Glomerular visceral epithelial cell (primary cell): ENCODE measurements around the gene KCNMB4.
A peak's percentile ranks its signal among the peaks of the same experiment; 100 is the strongest.

Experiments
- DNase-seq: peaks from one replicate; pipeline ENCODE4 v3.0.0-alpha.2; 2016; ENCODE audit errors: extremely low spot score

Gene KCNMB4, protein sequence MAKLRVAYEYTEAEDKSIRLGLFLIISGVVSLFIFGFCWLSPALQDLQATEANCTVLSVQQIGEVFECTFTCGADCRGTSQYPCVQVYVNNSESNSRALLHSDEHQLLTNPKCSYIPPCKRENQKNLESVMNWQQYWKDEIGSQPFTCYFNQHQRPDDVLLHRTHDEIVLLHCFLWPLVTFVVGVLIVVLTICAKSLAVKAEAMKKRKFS

DNA sequence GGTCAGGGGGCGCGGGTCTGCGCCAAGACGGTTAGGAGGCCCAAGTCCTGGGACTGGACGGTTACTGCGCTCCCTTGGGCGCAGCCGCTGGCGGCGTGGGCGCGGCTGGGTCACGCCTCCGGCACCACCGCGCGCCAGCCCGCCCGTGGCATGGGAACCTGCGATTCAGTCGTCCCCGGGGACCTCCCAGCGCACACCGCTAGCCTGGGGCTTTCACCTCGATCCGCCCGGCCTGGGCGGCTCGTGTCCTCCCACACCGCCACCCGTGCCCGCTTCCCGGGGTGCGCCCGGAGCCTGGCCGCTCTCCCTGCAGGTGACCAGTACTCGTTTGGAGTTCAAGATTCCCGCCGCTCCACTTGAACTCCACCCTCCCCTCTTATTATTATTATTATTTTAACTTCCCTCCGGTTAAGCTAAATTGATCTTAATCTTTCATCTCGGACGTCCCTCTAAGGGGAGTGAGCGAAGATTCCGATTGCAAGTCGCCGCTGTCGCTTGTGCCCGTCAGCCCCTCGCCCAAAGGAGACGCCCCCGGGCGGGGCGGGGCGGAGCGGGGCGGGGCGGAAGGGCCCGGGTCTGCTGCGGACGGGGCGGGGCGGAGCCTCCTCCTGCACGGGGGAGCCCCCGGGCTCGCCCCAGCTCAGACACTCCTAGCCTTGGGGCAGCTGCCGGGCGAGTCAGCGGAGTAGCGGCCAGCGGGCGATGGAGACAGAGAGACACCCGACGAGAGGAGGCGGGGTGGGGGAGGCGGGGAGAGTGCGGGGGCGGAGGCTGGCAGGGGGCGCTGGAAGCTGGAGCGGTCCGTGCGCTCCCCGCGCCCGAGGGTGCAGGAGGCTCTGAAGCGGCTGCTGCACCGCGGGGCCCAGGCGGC is at the start of gene KCNMB4:
Gene KCNMB4 (plus strand): TSS at position 643 of the 871 bp plus-strand sequence. CDS start 445 bp downstream, outside the sequence.
- peak; percentile 82 for DNase-seq

DNA sequence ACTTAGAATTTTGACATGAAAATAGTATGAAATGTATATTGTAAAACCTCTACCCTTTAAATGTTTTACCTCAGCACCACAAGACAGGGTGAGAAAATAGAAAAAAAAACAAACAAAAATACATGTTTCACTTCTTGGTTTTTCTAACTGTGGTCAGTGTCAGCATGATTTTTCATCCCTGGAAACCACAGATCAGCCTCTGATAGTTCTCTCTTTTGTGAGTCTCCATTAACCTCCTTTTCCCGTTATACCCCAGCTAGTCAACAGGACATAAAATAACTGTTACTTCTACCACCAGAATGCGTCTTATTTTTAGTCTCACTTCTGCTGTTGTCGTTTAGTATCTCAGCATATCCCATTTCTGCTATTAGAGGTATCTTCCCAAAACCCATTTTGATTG is 48.3 kb upstream of the KCNMB4 start:
- peak; percentile 1 for DNase-seq

- DNase-seq = no peak
Measured at GRCh38 chr12:70319605-70320004, 46.5 kb upstream of the KCNMB4 start.

DNA sequence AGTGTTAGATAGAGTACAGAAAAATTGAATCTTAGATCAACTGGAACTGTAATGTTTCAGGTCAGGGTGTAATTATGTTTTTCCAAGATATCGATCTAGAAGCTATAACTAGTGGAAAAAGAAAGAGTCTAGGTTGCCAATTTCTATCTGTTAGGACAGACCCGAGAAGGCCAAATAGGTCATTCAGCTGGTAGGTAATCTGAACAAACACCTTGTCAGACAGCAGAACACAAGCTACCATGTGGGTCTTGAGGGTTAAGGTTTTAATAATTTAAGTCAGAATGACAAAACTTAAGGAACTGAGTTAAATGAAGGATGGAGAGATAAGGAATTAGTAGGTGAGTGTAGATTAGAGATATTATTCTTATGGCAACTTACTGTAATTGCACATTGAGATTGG is 44.9 kb upstream of the KCNMB4 start:
- no peak for DNase-seq

- no peak for DNase-seq
Measured at GRCh38 chr12:70327541-70327940, 38.5 kb upstream of the KCNMB4 start.

DNA sequence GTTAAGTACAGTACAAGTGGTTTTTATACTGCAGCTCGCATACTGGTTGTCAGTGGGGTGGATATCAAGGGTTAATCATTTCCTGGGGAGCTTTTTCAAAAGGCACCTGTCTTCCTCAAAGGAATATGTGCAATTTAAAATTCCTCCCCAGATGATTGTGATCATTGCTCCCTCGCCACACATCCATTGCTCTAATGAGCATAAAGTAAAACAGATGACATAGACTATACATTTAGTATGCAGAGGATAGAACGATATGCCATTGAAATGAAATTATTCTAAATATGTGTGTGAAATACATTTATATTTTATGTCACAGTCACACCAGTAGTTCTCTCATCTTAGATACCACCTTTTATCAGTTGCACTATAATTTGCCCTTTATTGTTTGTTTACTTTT is 36.4 kb upstream of the KCNMB4 start:
- DNase-seq = no peak

DNA sequence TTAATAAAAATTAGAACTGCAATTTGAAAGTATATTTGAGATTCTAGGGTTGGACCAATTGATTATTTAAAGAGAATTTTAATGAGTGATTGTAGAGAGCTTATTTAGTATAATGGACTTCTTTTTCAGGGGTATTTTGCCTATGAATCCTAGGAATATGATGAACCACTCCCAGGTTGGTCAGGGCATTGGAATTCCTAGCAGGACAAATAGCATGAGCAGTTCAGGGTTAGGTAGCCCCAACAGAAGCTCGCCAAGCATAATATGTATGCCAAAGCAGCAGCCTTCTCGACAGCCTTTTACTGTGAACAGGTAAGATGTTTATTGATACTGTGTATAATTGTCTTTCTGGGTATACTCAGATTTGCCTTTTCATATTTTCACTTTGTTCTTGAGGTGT is 35.9 kb upstream of the KCNMB4 start:
- DNase-seq = no peak

DNA sequence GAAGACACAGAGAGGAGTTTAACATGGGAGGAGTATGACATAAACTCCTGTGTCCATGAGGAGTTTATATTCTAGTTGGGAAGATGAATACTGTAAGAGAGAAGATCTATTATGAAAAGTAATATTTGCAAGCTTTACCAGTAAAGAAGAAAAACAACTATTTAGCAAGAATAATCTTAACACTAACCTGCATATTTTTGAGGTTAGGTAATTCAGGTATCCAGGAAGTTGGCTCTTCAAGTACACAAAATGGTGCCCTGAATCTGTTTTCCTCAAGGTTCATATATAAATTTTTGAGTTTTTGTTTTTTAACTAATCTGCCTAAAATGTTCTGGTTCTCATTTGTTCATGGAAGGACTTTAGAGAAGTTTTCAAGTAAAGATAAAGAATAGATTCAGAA is 33.9 kb upstream of the KCNMB4 start:
- no peak for DNase-seq

DNA sequence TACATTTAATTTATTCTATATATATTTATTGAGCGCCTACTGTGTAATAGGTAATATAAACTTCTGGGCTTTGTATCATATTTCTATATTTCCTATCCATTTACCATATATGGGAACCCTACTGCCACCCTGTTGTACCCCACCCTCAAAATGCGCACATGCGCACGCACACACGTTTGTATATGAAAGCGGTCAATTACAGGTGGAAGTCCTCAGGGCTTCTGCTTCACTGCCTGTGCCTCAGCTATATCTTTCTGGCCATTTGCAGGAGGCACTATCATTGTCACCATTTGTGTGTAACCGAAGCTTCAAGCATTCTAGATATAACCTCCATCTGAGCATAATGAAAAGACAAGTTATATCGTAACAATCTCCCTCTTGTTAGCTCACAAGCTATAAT is 31.3 kb upstream of the KCNMB4 start:
- no peak for DNase-seq

DNA sequence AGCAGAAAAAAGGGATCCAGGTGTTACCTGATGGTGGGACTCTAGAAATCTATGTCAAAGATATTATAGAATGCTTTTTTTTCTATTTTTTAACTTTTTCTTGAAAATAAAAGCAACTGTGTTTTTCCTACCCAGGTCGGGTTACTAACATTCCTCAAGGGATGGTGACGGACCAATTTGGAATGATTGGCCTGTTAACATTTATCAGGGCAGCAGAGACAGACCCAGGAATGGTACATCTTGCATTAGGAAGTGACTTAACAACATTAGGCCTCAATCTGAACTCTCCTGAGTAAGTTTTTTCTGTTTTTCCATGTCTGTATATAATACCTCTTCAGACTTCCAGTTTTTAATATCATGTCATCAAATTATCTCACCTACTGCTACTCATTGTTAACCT is 27.6 kb upstream of the KCNMB4 start:
- no peak for DNase-seq

DNA sequence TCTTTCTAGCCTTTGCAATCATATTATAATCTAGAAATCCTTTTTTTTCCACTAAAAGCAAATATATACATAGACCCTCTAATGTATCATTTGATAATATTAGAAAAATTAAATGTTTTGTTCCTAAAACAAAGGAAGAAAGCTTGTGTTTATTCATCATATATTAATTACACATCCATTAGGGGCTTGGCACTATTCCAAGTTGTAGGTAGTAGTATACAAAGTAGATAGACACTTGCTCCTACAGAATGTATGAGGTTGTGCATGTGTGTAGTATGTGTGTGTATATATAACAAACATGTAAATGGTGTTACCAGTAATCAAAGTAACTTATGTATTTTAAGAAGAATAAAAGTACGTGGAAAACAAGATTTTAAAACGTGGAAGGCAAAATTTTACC is 15.0 kb upstream of the KCNMB4 start:
- DNase-seq = no peak

DNA sequence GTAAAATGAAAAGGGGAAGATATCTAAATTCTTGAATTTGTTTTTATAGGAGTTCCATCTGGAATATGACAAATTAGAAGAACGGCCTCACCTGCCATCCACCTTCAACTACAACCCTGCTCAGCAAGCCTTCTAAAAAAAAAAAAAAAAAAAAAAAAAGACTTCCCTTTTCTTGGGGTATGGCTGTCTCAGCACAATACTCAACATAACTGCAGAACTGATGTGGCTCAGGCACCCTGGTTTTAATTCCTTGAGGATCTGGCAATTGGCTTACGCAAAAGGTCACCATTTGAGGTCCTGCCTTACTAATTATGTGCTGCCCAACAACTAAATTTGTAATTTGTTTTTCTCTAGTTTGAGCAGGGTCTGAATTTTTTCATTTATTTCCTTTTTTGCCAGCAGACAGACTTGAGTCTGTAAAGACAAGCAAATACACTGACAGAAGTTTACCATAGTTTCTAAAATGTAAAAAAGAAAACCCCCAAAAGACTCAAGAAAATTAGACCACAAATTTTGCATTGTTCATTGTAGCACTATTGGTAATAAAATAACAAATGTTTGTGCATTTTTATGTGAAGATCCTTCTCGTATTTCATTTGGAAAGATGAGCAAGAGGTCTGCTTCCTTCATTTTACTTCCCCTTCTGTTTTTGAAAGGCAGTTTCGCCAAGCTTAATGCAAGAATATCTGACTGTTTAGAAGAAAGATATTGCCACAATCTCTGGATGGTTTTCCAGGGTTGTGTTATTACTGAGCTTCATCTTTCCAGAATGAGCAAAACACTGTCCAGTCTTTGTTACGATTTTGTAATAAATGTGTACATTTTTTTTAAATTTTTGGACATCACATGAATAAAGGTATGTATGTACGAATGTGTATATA is 12.1 kb upstream of the KCNMB4 start:
- no peak for DNase-seq

- DNase-seq = no peak
Measured at GRCh38 chr12:70354787-70355186, 11.3 kb upstream of the KCNMB4 start.

- DNase-seq = no peak
Measured at GRCh38 chr12:70355972-70356371, 10.1 kb upstream of the KCNMB4 start.

DNA sequence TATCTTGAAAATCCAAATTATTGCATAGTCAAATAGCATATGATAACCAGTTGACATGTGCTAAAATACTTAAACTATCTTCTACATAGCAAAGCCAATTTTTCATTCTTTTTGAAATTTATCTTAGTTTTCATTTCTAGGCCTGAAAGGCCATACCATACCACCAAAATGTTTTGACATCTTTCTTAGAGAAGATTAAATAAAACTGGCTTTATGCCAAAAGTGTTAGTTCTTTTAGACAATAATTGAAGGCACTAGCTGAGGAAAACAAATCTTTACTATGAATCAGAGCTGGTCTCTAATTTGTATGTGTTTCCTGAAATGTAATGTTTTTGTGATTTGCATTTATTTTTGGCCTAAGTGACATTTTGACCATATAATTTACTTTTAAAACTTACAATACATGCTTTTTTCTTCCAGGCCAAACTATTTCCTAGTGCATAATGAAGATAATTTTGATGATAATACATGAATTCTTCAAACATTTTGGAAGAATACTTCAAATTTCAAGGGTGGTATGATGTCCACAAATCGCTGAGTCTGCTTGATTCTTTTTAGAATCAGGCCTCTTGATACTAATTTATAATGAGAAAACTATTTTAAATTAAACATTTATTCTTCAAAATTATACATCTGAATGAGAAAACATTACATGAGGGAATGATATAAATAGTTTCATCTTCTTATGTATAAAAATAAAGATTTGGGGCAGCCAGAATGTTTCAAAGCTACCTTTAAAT is 6.5 kb upstream of the KCNMB4 start:
- no peak for DNase-seq

- DNase-seq = no peak
Measured at GRCh38 chr12:70360218-70360617, 5.9 kb upstream of the KCNMB4 start.

DNA sequence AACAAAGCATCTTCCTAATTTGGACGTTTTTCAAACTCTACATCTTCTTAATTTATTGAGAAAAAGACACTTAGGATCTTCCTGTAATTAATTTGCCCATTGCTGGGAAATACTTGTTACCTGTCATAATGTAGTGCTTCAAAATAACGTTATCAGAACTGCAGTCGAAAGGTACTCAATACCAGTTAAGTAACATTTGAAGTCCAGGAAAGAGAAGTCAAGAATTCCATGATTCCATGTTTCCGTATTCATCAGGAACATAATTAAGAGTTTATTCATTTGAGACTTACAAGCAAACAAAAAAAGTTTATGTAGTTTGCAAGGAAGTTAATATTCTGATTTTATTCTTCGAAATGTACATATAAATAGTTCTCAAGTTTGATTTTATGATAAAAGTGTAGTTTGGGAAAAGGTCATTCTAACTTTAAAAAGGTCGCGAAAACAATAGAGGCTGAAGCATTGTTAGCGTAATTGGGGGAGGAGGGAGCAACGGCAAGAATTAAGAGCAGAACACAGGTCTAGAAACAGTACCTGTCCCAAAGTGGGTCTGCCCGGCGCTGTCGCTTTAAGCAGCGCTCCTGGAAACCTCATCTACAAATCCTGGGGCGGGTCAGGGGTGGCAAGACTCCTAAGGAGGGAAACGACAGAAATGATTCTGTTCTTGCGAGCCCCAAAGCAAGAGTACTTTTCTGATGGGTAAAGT is 1.2 kb upstream of the KCNMB4 start:
- DNase-seq = peak; percentile 13

DNA sequence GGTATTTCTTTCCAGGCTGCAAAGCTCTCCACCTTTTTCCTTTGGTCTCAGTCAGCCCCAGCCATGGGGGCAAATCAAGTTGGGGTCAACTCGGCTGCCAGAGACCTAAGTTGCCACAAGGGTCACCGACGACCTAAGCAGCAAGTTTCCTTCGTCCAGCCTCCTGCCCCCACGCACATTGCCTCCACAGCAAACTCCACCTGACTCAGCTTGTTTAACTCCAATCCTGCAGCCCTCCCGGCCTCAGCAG is 767 bp upstream of the KCNMB4 start:
- DNase-seq = no peak

DNA sequence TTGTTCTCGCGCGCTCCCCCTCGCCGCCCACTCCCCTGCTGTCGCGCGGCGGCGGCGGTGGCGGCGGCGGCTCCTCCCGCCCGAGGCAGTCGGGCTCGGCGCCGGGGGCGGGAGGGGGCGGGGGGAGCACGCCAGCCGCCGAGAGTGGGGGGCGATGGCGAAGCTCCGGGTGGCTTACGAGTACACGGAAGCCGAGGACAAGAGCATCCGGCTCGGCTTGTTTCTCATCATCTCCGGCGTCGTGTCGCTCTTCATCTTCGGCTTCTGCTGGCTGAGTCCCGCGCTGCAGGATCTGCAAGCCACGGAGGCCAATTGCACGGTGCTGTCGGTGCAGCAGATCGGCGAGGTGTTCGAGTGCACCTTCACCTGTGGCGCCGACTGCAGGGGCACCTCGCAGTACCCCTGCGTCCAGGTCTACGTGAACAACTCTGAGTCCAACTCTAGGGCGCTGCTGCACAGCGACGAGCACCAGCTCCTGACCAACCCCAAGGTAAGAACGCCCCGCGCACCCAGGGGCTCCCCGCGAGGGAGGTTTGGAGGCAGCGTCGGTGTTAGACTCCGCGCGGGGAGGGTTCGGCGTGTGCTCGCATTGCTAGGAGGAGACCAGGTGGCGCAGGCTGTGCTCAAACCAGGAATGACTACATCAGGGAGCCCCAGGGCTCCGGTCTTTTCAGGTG is 629 bp downstream of the KCNMB4 start:
- peak; percentile 39 for DNase-seq

GRCh38 chr12:70367258-70368141 is 1.4 kb downstream of the KCNMB4 start:
- no peak for DNase-seq
